GM13976 (cell line): Measurements from ENCODE around the gene SPPL3.
A peak's percentile ranks its signal among the peaks of the same experiment; 100 is the strongest.

ENCODE experiments used
- DNase-seq: peaks from one replicate; pipeline ENCODE4 v3.0.0; 2012; ENCODE audit warnings: low spot score
- in situ Hi-C: fragments of 300-500 bp; cut with MboI; formaldehyde crosslinking; loops from one replicate; pipeline ENCODE4 v1.12.0; 2022; ENCODE audit warnings: low sequenced_read_pairs, mixed read lengths, inconsistent platforms; ENCODE audit not compliant: unreplicated experiment
- TF ChIP-seq, protein P1 (sequence below): IDR thresholded peaks from 2 replicates; pipeline ENCODE4 v1.5.1; 2012; ENCODE audit warnings: borderline replicate concordance, mild to moderate bottlenecking; ENCODE audit not compliant: insufficient read depth; ENCODE audit errors: extremely low read depth, missing control alignments, control extremely low read depth

Gene SPPL3

GRCh38 chr12:120725659-120726509, 178.3 kb downstream of the SPPL3 start, which contains the start of gene ACADS:
Gene ACADS (plus strand): TSS chr12:120725826. CDS start chr12:120725886, 60 bp downstream.
- DNase-seq, result peak; percentile 99
- TF ChIP-seq, protein P1, sequence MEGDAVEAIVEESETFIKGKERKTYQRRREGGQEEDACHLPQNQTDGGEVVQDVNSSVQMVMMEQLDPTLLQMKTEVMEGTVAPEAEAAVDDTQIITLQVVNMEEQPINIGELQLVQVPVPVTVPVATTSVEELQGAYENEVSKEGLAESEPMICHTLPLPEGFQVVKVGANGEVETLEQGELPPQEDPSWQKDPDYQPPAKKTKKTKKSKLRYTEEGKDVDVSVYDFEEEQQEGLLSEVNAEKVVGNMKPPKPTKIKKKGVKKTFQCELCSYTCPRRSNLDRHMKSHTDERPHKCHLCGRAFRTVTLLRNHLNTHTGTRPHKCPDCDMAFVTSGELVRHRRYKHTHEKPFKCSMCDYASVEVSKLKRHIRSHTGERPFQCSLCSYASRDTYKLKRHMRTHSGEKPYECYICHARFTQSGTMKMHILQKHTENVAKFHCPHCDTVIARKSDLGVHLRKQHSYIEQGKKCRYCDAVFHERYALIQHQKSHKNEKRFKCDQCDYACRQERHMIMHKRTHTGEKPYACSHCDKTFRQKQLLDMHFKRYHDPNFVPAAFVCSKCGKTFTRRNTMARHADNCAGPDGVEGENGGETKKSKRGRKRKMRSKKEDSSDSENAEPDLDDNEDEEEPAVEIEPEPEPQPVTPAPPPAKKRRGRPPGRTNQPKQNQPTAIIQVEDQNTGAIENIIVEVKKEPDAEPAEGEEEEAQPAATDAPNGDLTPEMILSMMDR, result no peak
- in situ Hi-C loops, result no loop called here

DNA sequence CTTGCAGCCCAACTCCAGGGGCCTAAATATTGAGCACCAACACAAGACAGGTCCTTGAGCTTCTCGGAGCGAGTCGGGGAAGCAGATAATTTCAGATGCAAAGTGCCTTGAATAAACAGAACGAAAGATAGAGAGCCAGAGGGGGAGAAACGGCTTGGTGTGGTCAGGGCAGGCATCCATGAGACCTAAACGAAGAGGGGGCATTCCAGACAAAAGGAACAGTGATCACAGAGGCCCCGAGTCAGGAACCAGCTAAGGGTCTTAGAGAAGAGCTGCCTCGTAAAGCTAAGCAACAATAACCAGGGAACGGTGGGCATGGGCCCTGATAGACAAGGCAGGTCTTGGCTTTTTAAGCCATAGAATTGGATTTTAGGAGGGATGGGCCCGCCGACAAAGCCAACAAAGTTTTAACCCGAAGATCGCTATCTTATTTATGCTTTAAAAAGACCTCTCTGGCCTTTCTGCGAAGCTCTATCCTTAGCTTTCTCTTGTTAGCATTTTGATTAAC, 179.0 kb downstream of the SPPL3 start:
- TF ChIP-seq, protein P1, result no peak
- in situ Hi-C loops, result no loop called here
- no peak for DNase-seq

DNA sequence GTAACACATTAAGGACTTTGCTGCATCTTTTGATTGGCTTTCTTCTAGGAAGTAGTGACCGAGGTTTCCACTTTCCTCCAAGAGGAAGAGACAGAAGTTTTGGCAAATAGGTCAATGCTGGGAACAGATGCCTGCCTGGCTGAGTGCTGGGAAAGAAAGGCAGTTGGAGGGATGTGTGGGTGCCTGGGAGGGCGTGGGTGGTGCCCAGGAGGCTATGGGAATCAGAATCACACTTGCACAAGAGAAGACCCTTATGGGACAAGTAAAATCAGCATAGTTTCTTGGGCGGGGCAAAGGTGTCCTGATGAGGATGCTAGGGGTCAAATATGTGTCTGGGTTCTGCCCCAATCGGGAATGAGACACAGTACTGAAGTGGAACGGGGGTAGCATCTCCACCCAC, 179.4 kb downstream of the SPPL3 start:
- DNase-seq, result no peak
- in situ Hi-C loops, result no loop called here
- TF ChIP-seq, protein P1, result no peak

DNA sequence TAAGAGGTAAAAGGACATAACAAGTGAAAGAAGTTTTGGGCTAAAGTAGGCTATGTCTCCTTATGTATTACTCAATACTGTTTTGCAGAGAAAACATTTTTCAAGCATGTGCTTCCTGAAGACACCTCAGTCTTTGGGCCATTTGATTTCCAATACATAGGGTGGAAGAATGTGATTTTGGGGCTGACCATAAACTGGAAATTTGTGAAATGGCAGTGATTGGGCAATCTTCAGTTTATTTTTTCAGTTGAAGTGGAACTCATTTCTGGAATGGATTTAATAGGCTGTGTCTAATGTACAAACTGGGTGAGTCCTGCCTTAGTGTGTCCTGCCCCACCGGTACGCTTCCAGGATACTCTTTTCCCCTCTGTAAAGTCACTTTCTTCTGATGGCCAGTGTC, 181.4 kb downstream of the SPPL3 start:
- in situ Hi-C loops, result no loop called here
- TF ChIP-seq, protein P1, result no peak
- no peak for DNase-seq

- in situ Hi-C loops, result no loop called here
- DNase-seq, result no peak
- TF ChIP-seq, protein P1, result no peak
Measured at GRCh38 chr12:120721866-120722265, 182.3 kb downstream of the SPPL3 start.

GRCh38 chr12:120720987-120721801, 183.0 kb downstream of the SPPL3 start:
- TF ChIP-seq, protein P1, result no peak
- in situ Hi-C loops, result no loop called here
- no peak for DNase-seq
